SU-DHL-6 (cell line): Measurements from ENCODE around the gene KLK5.

Experiments
- CTCF ChIP-seq: fragments of 200-600 bp; sonication (generic); IDR thresholded peaks from one replicate; pipeline ENCODE4 v1.5.1; 2017; ENCODE audit warnings: antibody characterized with exemption, mild to moderate bottlenecking, low read length, moderate library complexity; ENCODE audit not compliant: insufficient read depth, poor library complexity, severe bottlenecking
- EZH2phosphoT487 ChIP-seq: fragments of 200-600 bp; sonication (generic), shearing (Covaris generic); conservative IDR thresholded peaks from 2 replicates; pipeline ENCODE4 v1.6.1; 2018; ENCODE audit warnings: mild to moderate bottlenecking, antibody characterized with exemption, low read length, moderate library complexity, mixed read lengths

GRCh38 chr19:51002089-51002532, 49.3 kb upstream of the KLK5 start:
- TF ChIP-seq CTCF (no peak), EZH2phosphoT487 (no peak)
